KMS-11 (cell line): ENCODE results near the gene TAF3.

ENCODE experiments used
- H2AFZ ChIP-seq: fragments of 200-600 bp; sonication (generic); 2 replicates; pipeline ENCODE4 v1.6.1; 2016; ENCODE audit warnings: antibody characterized with exemption, mixed run types, low read depth
- H3K27ac ChIP-seq: fragments of 200-600 bp; sonication (generic); 2 replicates; pipeline ENCODE4 v1.6.1; 2016; ENCODE audit warnings: mild to moderate bottlenecking, mixed run types
- H3K27me3 ChIP-seq: fragments of 200-600 bp; sonication (generic); 2 replicates; pipeline ENCODE4 v1.6.1; 2017; ENCODE audit warnings: mild to moderate bottlenecking, low read depth, mixed run types, moderate library complexity; ENCODE audit not compliant: insufficient read depth
- H3K36me3 ChIP-seq: fragments of 200-600 bp; sonication (generic); 2 replicates; pipeline ENCODE4 v1.6.1; 2017; ENCODE audit warnings: mild to moderate bottlenecking, mixed run types; ENCODE audit not compliant: insufficient read depth
- H3K4me1 ChIP-seq: fragments of 200-600 bp; sonication (generic); 2 replicates; pipeline ENCODE4 v1.6.1; 2016; ENCODE audit warnings: mild to moderate bottlenecking, low read depth, mixed run types; ENCODE audit not compliant: poor library complexity, severe bottlenecking
- H3K4me2 ChIP-seq: fragments of 200-600 bp; sonication (generic); 2 replicates; pipeline ENCODE4 v1.7.0; 2016; ENCODE audit warnings: mild to moderate bottlenecking, mixed run types
- H3K4me3 ChIP-seq: fragments of 200-600 bp; sonication (generic); IDR thresholded peaks from 2 replicates; pipeline ENCODE4 v1.6.1; 2017; ENCODE audit warnings: low read depth, low read length, mixed read lengths; ENCODE audit not compliant: insufficient read depth
- H3K79me2 ChIP-seq: fragments of 200-600 bp; sonication (generic); 2 replicates; pipeline ENCODE4 v1.6.1; 2016; ENCODE audit warnings: low read depth, mixed run types; ENCODE audit not compliant: insufficient read depth
- H3K9ac ChIP-seq: fragments of 200-600 bp; sonication (generic); 2 replicates; pipeline ENCODE4 v1.6.1; 2016; ENCODE audit warnings: mild to moderate bottlenecking, mixed run types
- H4K20me1 ChIP-seq: fragments of 200-600 bp; sonication (generic); 2 replicates; pipeline ENCODE4 v1.6.1; 2016; ENCODE audit warnings: mild to moderate bottlenecking, mixed run types; ENCODE audit not compliant: insufficient read depth
- TF ChIP-seq, protein P1 (sequence below): fragments of 200-600 bp; sonication (generic); conservative IDR thresholded peaks from 2 replicates; pipeline ENCODE4 v1.6.1; 2017; ENCODE audit warnings: low read depth, mild to moderate bottlenecking, antibody characterized with exemption, low read length, moderate library complexity, mixed read lengths

TAF3 gene

GRCh38 chr10:8065651-8066050 lies 247.3 kb downstream of the TAF3 start:
- no peaks in the 10 kb centered on the region for H4K20me1 ChIP-seq
- no peak overlapping the region for H3K9ac ChIP-seq
- no peak overlapping the region for H3K4me3 ChIP-seq
- no peaks in the 10 kb centered on the region for H3K4me1 ChIP-seq
- no peaks in the 10 kb centered on the region for H3K79me2 ChIP-seq
- no peaks in the 10 kb centered on the region for H3K27me3 ChIP-seq
- TF ChIP-seq, protein P1, sequence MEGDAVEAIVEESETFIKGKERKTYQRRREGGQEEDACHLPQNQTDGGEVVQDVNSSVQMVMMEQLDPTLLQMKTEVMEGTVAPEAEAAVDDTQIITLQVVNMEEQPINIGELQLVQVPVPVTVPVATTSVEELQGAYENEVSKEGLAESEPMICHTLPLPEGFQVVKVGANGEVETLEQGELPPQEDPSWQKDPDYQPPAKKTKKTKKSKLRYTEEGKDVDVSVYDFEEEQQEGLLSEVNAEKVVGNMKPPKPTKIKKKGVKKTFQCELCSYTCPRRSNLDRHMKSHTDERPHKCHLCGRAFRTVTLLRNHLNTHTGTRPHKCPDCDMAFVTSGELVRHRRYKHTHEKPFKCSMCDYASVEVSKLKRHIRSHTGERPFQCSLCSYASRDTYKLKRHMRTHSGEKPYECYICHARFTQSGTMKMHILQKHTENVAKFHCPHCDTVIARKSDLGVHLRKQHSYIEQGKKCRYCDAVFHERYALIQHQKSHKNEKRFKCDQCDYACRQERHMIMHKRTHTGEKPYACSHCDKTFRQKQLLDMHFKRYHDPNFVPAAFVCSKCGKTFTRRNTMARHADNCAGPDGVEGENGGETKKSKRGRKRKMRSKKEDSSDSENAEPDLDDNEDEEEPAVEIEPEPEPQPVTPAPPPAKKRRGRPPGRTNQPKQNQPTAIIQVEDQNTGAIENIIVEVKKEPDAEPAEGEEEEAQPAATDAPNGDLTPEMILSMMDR = no peak
- no peak overlapping the region for H2AFZ ChIP-seq
- H3K27ac ChIP-seq = no peak overlapping the region
- H3K36me3 ChIP-seq = no peaks in the 10 kb centered on the region
- no peak overlapping the region for H3K4me2 ChIP-seq

- Histone ChIP-seq H3K4me2 (no peak overlapping the region), H3K4me3 (no peak overlapping the region), H3K9ac (no peak overlapping the region), H4K20me1 (no peaks in the 10 kb centered on the region), H3K27ac (no peak overlapping the region), H3K36me3 (no peaks in the 10 kb centered on the region), H3K4me1 (no peaks in the 10 kb centered on the region), H2AFZ (no peak overlapping the region), H3K27me3 (no peaks in the 10 kb centered on the region), H3K79me2 (no peaks in the 10 kb centered on the region)
- TF ChIP-seq, protein P1 = no peak
Observed at GRCh38 chr10:8066124-8066523, 247.8 kb downstream of the TAF3 start.
